Effector CD4-positive, alpha-beta T cell (primary cell): ENCODE data around the gene GNRH2.
"Not testable (repeated sequence)": the region's sequence is repeated elsewhere in the genome, so short reads cannot be mapped to it uniquely, and the experiment has no call there.

ENCODE experiments used
- DNase-seq: peaks from one replicate; pipeline ENCODE4 v3.0.0-alpha.2; 2020

The GNRH2 gene

DNA sequence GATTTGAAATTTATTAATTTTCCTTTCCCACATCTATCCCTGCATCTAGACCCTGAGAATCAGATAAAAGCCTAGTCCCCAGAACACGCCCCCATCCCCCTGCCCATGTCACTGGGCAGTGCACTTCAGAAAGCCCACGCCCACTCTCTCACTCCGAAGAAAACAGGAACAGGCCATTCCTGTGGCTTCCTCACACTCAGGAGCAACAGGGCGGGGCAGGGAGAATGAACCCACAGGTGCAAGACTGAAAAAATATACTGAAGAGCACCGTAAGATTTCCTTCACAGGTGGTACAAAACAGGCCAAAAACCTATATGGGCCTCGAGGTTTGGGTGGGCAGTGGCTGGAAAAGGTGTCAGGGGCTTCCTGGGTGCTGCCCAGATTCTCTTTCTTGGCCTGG, 31.4 kb downstream of the GNRH2 start:
- no peak for DNase-seq

DNA sequence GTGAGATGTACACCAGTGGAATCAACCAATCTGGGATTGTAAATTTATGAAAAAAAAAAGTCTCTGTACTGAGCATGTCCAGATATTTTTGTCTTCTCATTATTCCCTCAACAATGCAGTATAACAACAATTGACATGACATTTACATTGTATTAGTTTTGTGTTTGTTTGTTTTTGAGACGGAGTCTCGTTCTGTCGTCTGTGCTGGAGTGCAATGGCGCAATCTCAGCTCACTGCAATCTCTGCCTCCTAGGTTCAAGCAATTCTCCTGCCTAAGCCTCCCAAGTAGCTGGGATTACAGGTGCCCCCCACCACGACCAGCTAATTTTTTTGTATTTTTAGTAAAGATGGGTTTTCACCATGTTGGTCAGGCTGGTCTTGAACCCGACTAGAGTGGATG, 31.9 kb downstream of the GNRH2 start:
- DNase-seq, result not testable (repeated sequence)

DNA sequence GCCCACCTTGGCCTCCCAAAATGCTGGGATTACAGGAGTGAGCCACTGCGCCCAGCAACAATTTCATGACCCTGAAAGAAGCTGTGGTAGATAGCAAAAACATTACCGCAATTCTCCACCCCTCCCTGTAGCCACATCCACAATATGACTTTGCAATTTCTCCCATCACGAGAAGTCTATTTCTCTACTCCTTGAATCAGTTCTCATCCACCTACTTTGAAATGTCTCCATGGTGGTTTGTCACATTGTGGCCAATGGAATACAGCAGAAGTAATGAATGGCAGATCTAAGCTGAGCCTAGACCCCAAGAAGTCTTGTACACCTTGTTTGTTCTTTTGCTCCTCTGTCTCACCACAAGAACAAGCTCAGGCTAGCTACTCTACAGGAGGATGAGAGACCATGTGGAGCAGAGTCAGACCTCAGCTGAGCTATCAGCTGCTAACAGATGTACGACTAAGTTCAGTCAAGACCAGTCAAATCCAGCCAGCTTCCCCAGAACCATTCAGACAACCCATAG, 34.3 kb downstream of the GNRH2 start:
- DNase-seq, result no peak

DNA sequence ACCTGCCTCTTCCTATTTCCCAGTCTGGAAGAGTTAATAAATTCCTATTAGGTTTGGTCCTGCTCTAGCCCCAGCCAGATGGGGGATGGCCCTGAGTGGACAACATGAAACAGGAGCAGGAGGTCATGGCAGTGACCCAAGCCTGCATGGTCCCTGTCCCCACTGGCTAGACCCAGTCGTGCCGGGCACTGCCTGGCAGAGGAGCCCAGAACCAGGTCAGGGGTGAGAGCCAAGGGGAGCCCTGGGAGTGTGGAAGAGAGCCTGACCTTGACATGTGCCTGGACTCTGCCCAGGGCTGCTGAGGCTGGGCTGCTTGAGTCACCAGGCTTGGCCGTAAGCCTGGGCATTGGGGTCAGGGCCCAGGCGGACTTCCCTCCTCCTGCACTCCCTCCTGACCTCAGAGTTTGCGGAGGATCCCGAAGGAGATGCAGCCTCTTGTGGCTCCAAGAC, 37.5 kb downstream of the GNRH2 start:
- DNase-seq, result no peak

DNA sequence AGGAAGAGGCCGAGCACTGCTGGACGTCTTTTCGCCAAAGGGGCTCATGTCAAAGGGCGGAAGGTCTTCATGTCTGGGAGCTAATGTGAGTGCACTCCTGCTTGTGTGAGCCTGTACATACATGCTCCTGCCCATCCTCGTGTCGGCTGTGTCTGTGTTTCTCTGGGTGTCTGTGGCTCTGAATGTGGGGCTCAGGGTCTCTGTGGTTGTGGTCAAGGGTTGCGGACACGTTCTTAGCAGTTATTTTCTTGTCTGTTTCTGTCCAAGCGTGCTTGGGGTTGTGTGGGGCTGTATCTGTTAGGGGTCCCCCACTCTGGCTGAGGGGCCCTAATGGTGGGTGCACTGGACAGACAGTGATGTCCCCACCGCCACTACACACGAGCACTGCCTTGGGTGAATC, 38.2 kb downstream of the GNRH2 start:
- no peak for DNase-seq

DNA sequence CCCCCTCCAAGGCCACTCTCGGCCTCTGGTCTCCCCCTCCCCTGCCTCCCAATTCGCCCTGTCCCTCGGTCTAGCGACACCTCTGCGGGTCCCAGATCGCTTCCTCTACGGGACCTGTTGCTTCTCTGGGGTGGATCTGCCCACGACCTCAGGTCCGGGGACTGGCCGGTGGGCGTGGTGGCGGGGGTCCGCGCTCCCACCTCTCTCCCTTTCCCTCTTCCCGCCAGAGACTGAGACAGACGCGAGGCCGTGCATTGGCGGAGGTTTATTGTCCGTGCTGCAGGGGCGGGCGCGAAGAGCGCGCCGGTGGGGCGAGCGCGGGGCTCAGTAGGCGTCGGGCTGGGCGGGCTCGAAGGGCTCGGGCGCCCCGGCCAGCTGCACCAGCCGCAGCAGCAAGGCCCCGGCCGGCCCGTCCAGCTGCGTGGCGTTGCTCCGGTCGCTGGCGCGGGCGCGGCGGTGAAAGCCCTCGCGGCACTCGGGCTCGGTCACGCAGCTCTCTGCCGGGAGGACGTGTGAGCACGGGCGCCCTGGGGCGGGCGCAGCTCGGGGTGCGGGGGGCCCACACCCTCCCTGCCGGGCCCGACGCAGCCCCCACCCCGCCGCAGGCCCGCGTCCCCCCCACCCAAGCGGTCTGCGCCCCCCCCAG, 39.0 kb downstream of the GNRH2 start:
- no peak for DNase-seq

DNA sequence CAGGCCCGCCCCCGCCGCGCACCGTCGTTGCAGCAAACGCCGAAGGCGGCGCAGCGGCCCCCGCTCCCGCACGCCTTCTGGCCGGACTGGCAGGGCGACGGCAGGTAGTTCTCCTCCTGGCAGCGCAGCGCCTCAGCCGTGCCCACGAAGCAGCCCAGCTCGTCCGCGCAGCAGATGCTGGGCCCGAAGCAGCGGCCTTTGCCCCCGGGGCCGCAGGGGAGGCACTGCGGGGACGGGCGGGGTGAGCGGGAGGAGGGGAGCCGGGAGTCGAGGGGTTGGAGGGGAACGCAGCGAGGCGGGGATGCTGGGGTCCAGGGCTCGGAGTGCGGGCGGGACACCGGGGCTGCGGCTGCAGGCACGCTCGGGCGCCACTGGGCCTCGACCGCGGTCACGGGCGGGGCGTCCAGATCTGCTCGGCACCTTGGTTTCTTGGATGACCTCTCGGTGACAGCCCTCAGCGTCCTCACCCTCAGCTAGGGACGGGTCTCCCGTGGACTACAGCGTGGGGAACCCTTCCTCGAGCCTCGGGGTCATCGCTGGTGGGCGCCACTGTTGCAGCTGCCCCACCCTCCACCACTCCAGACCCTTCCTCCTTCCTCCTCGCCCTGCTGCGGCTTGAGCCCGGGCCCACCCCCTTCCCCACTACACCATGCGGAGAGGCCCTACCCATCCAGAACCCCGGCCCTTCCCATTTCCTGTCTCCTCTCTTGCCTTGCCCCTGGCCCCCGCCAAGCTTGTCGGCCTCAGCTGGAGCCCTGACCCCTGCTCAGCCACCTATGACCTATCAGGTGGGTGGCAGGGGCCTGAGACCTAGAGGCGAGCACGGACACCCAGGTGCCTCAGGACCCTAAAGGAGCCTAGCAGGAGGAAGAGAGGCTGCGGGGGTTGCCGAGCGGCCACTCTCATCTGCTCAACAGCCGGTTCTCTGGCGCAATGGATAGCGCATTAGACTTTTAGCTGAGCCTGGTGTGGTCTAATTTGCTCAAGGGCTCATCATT, 39.8 kb downstream of the GNRH2 start:
- no peak for DNase-seq

DNA sequence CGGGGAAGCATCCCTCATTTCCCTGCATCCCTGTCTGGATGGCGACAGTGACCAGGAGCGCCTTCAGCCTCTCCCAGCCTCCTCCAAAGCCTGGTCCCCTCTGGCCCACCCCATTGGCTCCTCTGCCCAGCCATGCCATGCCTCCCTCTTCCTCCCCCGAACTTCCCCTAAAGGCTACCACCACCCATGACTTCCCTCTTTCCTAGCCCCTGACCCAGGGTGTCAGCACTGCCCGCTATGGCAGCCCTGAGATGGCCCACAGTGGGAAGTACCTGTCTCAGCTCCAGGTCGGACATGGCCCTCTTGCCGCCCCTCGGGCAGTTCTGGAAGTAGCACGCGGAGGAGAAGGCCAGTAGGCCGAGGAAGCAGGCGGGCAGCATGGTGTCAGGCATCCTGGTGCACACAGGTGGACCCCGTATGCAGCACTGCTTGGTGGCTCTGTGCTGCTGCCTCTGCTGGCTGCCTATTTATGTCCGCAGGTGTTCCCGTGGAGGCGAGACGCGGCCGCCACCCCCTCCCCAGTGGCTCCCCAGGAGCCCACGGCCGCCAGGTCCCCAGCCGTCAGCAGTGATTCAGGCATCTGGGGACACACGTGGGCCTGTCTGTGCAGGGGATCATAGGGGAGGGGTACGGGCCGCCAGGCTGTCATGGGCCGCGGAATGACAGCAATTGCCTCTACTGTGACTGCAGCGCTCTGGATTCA, 41.0 kb downstream of the GNRH2 start, which contains the start of gene AVP:
Gene AVP, minus strand, starts transcription at position 442 of the 703 bp plus-strand sequence. Its CDS starts 50 bp downstream, at position 392.
- DNase-seq, result no peak

DNA sequence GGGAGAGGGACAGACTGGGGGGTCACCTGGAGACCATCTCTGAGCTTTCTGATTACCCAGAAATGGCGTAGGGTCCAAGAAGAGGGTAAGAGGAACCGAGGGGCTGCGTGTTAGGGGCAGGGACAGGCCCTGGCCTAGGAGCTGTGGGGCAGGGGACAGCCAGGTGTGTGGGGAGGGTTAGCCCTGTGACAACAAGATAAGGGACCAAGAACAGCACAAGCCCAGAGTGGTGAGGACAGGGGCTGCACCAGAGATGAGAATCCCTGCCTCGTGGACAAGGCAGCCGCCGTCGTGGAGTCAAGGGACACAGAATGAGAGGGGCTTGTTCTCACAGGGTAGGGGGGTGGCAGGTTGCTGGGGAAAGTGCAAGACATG, 41.6 kb downstream of the GNRH2 start:
- DNase-seq, result no peak

DNA sequence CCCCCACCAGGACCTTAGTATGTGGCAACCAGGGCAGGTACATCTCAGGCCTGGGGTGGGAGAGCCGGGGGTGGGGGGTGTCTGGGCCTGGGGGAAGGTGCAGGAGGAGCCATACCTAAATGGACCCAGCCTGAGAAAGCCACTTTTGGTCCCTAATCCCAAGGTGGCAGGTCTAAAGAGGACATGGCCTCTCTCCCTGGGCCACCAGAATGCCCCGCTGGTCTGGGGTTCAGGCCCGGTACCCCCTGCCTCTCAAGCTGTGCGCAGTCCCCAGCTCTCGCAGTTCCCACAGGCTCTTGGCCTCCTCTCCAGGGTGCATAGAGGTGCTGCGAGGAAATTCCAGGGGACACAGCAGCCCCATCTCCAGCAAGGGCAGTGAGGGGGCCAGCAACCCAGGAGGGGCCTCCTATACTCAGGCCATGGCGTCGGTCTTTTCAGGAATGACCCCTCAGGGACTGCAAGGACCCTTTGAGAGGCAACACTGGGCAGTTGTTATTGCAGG, 42.2 kb downstream of the GNRH2 start:
- DNase-seq, result no peak

DNA sequence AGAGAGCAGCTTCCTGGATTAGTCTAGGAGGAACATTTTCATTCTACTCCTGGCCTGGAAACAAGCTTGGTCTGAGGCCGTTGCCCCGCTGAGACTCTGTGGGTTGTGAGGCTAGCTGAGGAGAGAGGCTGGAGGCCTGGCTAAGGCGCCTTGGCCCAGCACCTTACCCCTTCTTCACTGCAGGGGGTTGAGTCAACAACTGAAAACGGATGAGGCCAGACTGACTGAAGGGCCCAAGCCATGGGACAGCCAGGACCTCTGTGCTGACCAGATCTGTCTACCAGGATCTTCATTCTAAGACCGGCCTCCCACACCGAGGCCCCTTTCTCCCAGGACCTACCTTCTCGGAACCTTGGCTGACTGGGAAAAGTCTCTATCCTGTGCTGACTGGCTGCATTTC, 44.6 kb downstream of the GNRH2 start:
- DNase-seq, result no peak

DNA sequence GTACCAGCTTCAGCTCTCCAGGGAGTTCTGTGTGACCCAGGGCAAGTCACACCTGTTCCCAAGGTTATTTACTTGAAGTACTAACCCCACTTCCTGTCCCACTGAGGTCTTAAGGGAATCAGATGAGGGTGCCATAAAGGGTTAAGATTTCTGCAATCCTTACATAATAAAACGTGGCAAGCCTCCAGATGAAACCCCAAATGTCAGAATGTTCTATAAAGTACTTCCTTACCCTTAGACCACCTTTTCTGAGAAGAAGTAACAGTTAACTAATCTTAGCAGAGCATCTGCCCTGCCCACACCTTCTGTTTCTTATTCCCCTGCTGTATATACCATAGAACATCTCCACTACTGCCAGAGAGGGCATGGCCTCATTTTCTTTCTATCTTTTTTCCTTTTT, 47.1 kb downstream of the GNRH2 start:
- no peak for DNase-seq

DNA sequence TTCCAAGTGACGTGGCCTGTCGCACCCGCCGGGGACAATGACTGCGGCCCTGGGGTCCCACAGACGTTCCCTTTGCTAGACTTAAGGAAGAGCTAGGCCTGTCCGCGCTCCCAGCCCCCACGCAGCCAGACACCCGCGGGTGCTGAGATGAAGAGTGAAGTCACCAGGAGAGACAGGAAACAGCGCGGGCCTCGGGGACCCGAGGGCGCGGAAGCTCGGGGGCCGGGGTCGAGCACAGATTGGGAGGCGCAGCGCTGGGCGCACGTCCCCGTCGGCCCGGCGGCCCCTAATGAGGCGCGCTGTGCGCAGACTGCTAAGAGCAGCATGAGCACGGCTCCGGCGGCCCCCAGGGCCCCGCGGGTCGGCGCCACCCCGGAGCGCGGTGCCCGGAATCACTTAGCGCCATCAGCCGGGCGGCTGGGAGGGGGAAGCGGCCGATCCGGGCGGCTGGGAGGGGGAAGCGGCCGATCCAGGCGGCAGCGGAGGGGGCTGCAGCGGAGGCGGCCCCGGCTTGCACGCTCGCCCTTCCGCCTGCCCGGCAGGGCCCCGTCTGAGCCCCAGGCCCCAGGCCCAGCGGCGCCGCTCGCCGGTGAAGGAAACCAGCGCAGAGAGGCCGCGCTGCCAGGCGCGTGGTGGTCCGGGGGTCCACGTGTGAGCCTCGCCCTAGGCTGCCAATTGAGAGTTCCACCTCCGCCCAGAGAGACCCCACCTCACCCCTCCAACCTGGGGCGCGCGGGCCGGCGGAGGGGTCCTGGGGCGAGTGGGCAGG, 49.4 kb downstream of the GNRH2 start:
- DNase-seq, result peak; percentile 52

DNA sequence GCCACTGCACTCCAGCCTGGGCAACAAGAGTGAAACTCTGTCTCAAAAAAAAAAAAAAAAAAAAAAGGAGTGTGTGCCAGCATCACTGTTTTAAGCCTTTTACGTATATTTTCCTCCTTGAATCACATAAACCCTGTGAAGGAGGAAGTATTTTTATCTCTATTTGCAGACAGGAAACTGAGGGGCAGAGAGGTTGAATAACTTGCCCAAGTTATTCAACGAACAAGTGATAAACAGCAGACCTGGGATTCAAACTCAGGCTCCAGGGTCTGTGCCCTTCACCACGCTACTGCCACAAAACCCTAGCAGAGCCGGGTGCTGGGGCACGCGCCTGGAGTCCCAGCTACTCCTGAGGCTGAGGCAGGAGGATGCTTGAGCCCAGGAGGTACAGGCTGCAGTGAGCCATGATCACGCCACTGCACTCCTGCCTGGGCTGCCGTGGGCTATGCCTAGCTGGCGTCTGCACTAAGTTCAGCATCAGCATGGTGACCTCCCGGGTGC, 50.5 kb downstream of the GNRH2 start:
- peak; percentile 35 for DNase-seq

DNA sequence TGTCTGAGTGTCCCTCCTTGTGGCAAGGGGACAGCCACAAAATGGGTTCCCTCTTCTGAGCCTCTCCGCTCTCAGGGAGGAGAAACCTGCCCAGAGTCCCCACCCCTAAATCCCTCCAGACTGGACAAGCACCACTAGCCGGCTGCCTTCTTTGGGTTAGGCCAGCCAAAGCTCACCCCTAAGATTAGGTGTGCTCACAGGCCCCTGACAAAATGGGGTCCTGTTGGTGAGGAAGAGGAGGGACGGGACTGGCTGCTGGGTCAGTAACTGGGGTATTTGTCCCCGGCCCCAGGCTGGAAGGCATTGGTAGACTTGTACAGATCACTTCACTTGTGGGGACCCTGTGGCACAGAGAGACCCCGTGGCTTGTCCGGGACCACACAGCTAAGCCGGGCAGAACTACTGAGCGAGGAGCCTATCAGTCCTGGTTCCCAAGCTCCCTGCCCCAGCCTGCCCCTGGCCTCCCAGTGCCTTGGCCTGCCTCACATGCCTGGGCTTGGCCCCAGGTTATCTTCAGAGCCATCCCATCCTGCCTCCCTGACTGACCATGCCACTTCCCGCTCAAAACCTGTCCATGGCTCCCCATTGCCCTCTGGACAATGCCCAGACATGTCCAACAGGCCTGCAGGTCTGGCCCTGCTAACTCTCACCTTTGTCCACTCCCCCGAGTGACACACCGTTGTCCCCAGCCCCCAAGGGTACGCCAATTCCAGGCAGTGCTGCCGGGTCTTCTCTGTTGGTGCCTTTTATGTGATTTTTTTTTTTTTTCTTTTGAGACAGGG, 51.6 kb downstream of the GNRH2 start:
- no peak for DNase-seq
